Hematopoietic multipotent progenitor cell treated with erythropoietin and hydrocortisone succinate and interleukin-3 and kit ligand, for 8 days (in vitro differentiated cells): ENCODE results near the gene TUBGCP6.
A peak's percentile ranks its signal among the peaks of the same experiment; 100 is the strongest.

Source experiments
- DNase-seq: peaks from one replicate; pipeline ENCODE4 v3.0.0-alpha.2; 2015

The TUBGCP6 gene

DNA sequence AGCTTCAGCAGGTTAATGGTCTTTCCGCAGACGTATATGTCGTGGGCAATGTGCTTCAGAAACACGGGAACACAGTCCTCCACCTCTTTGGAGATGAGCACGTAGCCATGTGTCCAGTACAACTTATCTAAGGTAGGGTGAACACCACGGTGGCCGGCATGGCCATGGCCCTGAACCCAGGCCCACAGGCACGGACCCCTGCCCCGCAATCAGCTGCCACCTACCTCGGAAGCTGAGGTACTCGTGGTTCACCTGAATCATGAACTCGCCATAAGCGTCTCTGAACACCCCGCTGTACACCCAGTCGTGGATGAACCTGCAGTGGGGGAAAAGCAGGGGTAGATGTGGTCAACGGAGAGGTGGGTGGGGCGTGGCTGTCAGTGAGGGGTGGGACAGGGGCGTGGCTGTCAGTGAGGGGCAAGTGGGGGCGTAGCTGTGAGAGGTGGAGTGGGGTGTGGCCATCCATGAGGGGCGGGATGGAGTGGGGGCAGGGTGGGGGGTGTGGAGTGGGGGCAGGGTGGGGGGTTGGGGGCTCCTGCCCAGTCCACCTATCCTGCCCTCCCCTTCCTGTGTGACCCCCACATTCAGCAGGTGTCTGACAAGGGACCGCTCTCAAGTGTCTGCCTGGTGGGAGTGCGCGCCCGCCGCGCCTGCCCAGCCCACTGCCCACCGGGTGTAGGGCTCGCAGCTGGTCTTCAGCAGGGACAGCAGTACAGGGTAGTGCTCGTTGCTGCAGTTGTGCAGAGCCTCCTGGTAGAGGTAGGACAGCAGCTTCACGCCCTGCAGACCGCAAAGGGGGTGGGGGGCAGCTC is 18.6 kb downstream of the TUBGCP6 start:
- DNase-seq = no peak

DNA sequence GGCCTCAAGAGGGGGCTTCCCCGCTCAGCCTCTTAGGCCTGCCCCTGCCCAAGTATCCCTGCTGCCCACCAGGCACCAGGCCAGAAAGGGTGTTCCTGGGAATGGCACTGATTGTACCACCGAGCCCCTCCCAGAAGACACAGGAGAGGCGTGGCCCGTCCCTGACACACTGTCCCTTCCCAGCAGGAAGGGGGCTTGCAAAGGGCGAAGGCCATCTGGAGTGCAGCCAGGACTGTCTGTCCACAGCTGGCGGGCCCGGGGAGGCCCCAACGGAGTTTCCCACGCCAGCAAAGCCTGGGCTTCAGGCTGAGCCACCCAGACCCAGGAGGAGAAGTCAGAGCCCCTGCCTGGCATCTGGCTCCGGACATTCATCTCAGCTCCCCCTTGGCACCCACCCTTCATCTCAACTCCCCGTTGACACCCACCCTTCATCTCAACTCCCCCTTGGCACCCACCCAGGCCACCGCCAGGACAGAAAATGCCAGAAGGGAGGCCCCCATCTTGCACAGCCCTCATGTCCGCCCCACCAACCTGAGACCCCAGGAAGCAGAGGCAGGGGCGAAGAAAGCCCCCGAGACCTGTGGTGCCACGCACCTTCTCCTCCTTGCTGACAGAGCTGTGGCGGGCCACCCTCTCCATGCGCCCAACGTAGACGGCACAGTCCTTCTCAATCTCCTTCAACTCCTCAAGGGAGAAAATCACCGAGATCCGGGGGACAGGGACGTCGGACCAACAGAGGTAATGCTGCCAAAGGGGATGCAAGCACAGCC is 19.4 kb downstream of the TUBGCP6 start:
- no peak for DNase-seq

DNA sequence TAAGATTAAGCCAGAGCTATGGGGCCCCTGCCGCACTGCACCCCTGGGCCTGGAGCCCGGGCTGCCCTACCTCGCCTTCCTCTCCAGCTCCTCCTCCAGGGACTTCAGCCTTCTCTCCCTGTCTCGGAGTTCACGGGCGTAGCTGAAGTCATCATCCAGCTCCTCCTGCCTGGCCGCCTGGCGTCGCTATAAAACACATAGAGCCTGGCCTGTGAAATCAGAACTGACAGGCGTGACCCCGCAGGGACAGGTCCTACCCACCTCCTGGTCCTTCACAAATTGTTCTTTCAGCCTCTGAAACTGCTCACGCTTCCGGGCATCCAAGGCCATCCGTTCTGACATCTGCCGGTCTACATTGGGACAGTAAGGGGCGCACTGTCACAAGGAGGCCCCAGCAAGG is 20.8 kb downstream of the TUBGCP6 start:
- DNase-seq = no peak

DNA sequence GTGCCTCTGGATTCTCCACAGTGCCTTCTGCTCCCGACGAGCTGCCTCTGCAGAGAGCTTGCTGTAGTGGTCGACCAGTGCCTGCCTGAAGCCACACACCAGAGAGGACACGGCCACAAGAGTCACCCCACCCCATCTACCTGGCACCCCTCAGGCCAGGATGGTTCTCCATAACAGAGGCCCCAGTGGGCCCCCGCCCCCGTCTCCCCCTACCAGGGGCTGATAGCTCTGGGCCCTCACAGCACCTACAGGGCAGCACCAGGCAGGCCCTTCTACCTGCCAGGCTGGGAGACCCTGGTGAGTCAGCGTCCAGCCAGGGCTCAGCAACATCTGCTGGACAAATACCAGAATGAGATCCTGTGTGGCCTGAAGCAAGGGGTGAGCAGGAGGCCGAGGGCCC is 22.3 kb downstream of the TUBGCP6 start:
- DNase-seq = no peak

DNA sequence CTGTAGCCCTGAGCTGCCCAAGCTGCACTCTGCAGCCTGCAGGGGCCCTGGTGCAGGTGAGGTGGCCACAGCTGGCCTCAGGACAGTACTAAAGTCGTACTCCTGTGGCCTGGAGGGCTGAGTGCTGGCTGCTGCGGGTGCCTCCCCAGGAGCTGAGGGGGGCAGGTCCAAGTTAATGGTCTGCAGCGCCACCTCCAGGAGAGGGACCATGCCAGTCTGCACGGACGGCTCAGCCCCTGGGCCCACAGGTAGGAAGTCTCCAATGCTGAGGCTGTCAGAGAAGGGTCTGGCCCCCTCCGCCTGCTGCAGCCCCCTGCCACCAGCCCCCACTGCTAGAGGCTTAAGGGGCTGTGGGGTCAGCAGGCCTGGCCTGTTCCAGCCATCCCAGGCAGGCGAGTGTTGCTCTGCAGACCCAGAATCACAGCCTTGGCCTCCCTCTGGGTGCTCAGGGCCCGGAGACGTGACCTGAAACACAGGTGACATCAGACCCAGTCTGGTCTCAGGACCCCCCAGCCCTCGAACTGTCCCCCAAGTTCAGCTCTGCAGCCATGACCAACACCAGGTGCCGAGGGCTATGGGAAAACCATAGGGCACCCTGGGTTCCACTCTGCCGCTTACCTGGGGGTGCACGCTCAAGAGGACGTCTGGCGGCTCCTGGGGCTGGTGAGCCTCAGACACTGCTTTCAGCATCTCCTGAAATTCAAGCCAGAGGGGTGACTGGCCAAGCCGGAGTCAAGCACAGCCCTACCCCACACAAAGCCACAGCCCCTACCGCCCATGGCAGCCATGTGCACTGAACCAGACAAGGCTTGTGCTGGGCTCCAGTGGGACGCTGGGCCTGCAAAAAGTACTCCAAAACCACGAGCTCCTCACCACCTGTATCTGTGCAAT is 23.2 kb downstream of the TUBGCP6 start:
- no peak for DNase-seq

DNA sequence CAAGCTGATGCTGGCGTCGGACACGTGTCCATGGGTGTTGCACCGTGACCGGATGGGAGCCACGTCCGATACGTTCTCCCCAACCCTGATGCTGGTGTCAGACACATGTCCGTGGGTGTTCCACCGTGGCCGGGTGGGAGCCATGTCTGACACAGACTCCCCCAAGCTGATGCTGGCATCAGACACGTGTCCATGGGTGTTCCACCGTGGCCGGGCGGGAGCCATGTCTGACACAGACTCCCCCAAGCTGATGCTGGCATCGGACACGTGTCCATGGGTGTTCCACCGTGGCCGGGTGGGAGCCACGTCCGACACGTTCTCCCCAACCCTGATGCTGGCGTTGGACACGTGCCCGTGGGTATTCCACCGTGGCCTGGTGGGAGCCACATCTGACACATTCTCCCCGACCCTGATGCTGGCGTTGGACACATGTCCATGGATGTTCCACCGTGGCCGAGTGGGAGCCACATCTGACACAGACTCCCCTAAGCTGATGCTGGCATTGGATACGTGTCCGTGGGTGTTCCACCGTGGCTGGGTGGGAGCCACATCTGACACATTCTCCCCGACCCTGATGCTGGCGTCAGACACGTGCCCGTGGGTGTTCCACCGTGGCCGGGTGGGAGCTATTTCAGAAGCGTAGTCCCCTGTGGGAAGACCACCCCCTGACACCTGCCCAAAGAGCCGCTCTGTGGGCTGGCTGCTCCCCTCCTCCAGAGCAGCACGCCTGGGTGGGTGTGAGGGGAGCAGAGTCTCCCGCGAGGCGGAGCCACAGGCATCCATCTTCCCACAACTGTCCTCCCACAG is 24.0 kb downstream of the TUBGCP6 start:
- no peak for DNase-seq

DNA sequence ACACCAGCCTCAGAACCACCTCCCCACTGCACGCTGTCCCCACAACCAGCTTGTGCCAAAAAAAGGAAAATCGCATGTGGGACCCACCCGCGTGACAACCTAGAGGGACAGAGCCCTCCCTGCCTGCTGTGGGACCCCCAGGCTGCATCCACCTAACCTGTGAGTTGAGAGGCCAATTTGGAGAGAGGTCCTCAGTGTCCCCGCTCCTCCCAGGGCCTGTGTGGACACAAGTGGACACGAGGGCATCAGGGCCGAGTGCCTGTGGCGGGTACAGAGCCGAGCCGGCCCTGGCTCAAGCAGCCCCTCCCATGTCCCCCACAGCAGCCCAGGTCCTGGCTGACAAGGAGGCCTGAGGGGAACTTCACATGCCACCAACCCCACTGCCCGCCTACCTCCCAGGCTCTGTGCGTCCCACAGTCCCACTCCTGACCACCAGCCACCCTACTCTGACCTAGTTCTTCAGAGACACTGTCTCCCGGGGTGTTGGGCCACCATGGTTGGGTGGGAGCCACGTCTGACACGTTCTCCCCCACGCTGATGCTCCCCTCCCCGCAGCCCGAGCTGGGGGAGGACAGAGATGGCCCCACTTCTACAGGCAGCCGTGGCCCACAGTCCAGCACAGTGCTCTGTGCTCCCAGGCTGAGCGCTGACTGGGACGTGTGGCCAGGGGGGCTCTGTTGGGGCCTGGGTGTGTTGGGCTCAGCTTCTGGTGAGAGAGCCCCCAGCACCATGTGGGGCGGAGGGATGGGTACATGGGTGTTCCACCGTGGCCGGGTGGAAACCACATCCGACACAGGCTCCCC is 24.8 kb downstream of the TUBGCP6 start:
- no peak for DNase-seq

DNA sequence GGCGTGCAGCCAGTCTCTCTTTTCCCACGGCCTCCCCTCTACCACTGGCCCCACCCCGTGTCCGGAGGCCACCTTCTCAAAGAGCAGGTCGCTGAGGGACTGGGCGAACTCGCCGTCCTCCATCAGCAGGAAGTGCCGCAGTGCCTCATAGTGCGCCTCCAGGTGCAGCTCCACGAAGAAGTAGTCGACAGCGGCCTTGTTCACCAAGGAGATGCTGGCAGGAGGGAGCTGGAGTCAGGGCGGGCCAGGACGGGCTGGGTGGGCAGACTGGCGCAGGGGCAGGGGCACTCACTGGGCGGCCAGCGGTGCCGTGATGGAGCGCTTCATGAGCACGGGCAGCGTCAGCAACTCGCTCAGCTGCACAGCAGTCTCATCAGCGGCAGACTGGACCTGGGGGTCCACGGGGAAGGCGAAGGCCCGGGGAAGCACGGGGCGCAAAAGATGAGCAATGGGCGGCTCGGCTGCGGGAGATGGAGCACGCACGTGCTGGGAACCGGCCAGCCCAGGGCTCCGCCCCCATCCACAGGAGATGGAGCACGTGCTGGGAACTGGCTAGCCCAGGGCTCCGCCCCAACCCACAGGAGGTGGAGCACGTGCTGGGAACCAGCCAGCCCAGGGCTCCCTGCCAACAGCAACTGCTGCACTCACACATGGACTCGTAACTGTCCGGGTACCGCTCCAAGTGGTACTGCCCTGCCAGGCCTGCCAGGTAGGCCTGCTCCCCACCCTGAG is 25.7 kb downstream of the TUBGCP6 start:
- peak; percentile 91 for DNase-seq

DNA sequence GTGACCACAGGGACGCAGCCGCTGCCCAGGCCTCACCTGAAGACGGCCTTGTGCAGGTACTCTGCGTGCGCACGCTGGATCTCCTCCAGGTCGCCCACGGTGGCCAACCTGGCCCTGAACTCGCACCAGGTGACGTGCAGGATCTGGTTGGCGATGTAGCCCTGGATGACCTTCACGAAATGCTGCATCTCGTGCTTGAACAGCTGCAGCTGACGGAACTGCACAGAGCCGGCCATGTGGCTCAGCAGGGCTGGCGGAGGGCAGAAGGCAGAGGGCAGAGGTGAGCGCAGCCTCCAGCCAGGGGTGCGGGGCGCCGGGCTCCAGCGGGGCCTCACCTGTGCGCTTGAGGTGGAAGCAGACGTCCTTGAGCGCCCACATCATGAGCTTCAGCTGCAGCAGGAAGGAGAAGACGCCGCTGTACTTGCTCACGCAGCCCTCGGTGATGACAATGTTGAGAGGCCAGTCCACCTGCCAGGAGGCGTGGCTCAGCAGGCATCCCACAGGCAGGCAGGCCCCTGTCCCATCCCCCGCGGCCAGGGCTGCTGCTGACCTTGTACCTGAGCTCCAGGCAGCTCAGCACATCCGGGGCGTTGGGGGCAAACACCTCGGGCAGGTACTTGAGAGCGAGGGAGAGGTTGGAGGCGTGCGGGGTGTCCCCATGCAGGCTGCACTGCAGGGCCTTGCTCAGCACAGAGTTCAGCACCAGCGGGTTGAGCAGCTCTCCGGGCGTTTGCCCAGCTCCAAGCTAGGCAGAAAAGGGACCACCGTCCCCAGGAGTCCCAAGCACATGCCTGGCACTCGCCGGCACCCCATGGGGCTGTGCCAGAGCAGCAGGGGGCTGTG is 26.4 kb downstream of the TUBGCP6 start:
- DNase-seq = no peak

DNA sequence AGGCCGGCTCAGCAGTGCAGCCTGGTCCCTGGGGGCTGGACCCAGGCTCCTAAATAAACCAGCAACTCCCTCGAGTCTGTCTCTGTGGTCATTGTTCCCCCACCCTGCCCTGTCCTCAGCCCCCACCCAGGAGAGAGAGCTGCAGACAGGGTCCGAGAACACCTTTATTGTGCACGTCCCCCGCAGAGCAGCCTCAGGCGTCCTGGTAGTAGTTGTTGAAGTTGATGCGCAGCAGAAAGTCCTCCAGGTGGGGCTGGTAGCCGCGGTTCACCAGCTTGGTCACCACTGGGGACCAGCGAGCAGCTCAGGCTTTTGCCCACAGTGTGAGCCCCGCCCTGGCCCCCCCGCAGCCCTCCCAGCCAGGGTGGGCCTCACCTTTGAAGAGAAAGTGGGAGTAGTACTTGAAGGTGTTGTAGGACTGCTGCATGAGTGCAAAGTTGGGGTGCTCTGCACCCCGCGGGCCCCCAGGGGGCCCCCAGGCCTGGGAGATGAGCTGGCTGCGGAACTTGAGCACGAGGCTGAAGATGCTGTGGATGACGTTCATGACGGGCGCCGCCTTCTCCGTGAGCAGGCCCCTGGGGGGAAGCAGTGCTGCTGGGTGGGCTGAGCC is 27.2 kb downstream of the TUBGCP6 start:
- DNase-seq = no peak

DNA sequence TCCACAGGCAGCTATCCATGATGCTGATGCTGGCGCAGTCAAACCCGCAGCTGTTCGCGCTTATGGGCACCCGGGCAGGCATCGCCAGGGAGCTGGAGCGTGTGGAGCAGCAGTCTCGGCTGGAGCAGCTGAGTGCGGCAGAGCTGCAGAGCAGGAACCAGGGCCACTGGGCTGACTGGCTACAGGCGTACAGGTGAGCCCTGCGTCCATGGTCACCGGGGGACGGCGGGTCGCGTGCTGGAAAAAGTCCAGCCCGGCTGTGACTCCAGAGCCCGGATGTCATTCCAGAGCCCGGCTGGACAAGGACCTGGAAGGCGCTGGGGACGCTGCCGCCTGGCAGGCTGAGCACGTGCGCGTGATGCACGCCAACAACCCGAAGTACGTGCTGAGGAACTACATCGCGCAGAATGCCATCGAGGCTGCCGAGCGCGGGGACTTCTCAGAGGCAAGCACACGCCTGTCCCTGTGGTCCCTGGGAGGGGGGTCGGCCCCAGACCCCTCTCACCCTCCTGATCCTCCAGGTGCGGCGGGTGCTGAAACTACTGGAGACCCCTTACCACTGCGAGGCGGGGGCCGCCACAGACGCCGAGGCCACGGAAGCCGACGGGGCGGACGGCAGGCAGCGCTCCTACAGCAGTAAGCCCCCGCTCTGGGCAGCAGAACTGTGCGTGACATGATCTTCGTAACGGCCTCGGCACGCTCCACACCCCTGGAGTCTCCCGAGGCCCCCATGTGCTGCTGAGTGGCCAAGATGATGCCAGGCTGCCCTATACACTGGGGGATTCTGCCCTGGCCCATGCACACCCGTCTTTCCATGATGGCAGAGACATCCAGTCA is 27.9 kb downstream of the TUBGCP6 start:
- DNase-seq = no peak

DNA sequence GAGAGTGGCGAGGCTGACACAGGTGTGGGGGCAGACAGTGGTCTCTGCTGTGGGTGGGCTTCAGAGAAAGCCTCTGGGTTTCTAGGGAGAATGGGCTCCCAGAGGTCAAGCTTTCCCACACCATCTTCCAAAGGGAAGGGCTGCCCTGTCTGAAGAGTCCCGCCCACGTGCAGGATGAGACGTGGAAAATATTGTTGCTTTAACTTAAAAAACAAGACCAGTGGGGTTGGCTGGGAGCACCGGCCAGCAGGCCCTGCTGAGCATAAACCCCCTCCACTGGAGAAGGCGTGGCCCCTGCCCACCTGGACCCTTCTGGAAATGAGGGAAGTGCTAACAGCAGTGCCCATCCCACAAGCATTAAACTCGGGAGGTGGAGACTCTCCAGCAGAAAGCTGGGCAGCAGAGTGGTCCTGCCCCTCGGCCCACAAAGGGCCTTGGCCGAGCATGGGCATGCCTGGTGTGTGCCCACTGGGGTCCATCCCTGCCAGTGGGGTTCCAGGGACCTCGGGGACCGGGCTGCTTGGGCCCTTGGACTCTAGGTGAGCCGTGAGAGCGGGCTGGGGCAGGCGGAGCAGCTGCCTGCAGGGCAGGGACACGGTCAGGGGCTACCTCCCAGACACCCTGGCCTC is 28.7 kb downstream of the TUBGCP6 start:
- no peak for DNase-seq

DNA sequence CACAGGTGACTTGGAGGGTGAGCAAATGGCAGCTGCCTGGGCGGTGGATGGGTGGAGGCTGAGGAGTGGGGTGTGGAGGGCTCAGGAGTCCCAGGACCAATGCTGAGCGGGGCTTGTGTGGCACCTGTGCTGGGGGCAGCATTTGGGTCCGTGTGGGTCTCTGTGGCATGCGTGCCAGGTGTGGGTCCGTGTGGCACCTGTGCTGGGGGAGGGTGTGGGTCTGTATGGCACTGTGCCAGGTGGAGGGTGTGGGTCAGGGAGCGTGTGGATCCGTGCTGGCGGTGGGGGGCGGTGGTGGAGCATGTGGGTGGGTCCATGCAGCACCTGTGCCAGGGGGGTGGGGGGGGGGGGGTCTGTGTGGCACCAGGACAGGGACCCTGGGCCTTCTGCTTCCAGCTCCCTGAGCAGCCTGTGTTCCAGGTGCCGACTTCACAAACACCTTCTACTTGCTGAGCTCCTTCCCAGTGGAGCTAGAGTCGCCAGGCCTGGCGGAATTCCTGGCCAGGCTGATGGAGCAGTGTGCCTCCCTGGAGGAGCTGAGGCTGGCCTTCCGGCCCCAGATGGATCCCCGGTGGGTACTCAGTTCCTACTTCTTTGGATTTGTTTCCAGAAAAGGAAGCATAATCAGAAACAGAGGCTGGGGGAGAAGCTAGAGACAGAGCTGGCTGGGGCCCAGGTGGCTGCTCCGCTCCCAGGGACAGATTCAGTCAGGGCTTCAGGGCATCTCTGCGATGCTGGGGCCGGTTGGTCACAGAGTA is 29.3 kb downstream of the TUBGCP6 start:
- DNase-seq = no peak

DNA sequence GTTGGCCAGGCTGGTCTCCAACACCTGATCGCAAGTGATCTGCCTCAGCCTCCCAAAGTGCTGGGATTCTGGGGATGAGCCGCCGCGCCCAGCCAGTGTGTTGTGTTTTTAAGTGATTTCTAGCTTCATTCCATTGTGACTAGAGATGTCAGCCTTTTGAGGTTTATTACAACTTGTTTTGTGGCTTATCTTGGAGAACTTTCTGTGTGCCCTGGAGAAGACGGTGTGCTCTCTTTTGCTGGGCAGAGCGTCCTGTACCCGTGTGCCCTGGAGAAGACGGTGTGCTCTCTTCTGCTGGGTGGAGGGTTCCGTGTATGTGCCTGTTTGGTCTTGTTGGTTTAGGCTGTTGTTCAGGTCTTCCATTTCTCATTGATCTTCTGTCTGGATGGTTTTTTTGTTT is 31.6 kb downstream of the TUBGCP6 start:
- DNase-seq = peak; percentile 55

DNA sequence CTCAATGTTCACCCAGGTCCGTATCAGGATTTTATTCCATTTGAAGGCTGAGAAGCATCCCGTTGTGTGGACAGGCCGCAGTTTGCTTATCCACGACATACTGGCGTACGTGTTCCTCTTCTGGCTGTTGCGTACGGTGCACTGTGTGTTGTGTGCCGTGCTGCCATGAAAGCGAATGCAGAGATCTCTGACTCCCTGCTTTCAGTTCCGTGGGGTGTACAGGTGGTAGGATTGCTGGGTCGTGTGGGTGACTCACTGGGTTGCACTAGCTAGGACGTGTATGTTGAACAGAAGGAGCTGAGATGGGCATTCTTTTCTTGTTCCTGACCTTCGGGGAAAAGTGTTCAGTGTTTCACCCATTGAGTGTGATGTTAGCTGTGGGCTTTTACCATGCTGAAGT is 33.7 kb downstream of the TUBGCP6 start:
- DNase-seq = no peak

DNA sequence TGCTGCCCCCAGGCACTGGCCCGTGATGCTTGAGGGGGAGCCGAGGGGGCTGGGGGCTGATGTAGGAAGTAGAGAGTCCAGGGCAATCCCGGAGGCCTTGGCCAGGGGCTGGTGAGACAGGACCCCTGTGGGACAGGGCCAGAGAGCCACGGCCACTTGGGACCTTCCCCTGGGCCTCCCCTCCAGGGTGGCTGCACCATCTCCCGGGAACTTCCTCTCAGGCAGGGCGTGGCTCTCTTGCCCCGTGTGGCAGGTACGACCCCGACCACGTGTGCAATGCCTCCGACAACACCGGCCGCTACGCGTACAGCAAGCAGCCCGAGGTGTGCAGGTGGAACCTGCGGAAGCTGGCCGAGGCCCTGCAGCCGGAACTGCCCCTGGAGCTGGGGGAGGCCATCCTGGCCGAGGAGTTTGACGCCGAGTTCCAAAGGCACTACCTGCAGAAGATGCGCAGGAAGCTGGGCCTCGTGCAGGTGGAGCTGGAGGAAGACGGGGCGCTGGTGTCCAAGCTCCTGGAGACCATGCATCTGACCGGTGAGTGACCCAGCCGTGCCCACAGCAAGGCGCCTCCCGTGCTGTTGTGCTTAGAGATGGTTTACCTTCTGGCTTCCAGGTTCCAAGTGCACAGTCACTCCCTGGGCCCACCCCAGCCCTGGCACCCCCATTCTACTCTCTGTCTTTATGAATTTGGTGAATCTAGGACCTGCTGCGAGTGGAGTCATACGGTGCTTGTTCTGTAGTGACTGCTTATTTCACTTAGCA is 34.3 kb downstream of the TUBGCP6 start:
- DNase-seq = no peak
